ENCODE measurements around the gene TRIM71. TPM values are rescaled to one million over a fixed set of nuclear protein-coding genes. Genes with fewer than 3 reads are reported as not detected.
"Not testable (repeated sequence)": the region's sequence is repeated elsewhere in the genome, so short reads cannot be mapped to it uniquely, and the experiment has no call there.

The TRIM71 gene
- total and polyA plus RNA-seq, 2 experiments from 2014 or later = under 0.01 to 0.03 TPM

GRCh38 chr3:32897981-32898623, 80.3 kb downstream of the TRIM71 start:
- H3K36me3 ChIP-seq (ENCODE audit: low read depth) = no peaks in the 10 kb centered on the region
- no peak overlapping the region for H3K4me2 ChIP-seq (ENCODE audit: unreplicated experiment)

GRCh38 chr3:32899265-32899664, 81.5 kb downstream of the TRIM71 start:
- Histone ChIP-seq H2AFZ (no peak overlapping the region), H3K9me2 (ENCODE audit: insufficient read depth) (no peaks in the 10 kb centered on the region), H3K79me2 (ENCODE audit: insufficient read depth) (no peaks in the 10 kb centered on the region), H3K36me3 (ENCODE audit: low read depth) (no peaks in the 10 kb centered on the region), H3K9me3 (ENCODE audit: low read depth) (no peaks in the 10 kb centered on the region), H3K4me1 (ENCODE audit: insufficient read depth) (no peaks in the 10 kb centered on the region), H3K27ac (no peak overlapping the region), H3K27me3 (replicated peaks; ENCODE audit: insufficient read depth) (peaks cover 52% of the 10 kb centered on the region), H3K4me2 (ENCODE audit: unreplicated experiment) (no peak overlapping the region), H3K9ac (no peak overlapping the region), H4K20me1 (ENCODE audit: insufficient read depth) (no peaks in the 10 kb centered on the region), H3F3A (ENCODE audit: insufficient read depth) (no peaks in the 10 kb centered on the region), H3K4me3 (no peak overlapping the region)
- DNase-seq = no peak
- TF ChIP-seq EZH2phosphoT487 (IDR thresholded peaks at IDR 0.05; ENCODE audit: insufficient read depth, low read depth) (no peak), EZH2 (IDR thresholded peaks at IDR 0.05; ENCODE audit: insufficient read depth, poor library complexity, severe bottlenecking) (no peak)
- 29% methylated on average over 2 of the region's 2 CpGs for WGBS, 2 experiments (ENCODE audit: low coverage in 1 of 2, low lambda C conversion rate in 2 of 2, missing lambda C conversion rate in 2 of 2)
- in situ Hi-C loops (cut with MboI) = no loop called here

More at GRCh38 chr3:32897981-32898623, 80.3 kb downstream of the TRIM71 start:
- H3K4me1 ChIP-seq (ENCODE audit: insufficient read depth) = no peaks in the 10 kb centered on the region
- H3K27me3 ChIP-seq (replicated peaks; ENCODE audit: insufficient read depth) = peaks cover 63% of the 10 kb centered on the region
- no peaks in the 10 kb centered on the region for H3F3A ChIP-seq (ENCODE audit: insufficient read depth)
- WGBS, 2 experiments (ENCODE audit: low coverage in 1 of 2, low lambda C conversion rate in 2 of 2, missing lambda C conversion rate in 2 of 2) = 42 to 49% methylated on average over 5 of the region's 5 CpGs
- H4K20me1 ChIP-seq (ENCODE audit: insufficient read depth) = no peaks in the 10 kb centered on the region
- no peaks in the 10 kb centered on the region for H3K9me3 ChIP-seq (ENCODE audit: low read depth)
- H2AFZ ChIP-seq = no peak overlapping the region
- TF ChIP-seq EZH2 (IDR thresholded peaks at IDR 0.05; ENCODE audit: insufficient read depth, poor library complexity, severe bottlenecking) = no peak
- TF ChIP-seq EZH2phosphoT487 (IDR thresholded peaks at IDR 0.05; ENCODE audit: insufficient read depth, low read depth) = no peak
- no peak overlapping the region for H3K27ac ChIP-seq
- no peak overlapping the region for H3K9ac ChIP-seq
- H3K4me3 ChIP-seq = no peak overlapping the region
- H3K9me2 ChIP-seq (ENCODE audit: insufficient read depth) = no peaks in the 10 kb centered on the region
- H3K79me2 ChIP-seq (ENCODE audit: insufficient read depth) = no peaks in the 10 kb centered on the region
- in situ Hi-C loops (cut with MboI) = no loop called here
- DNase-seq = no peak

- Histone ChIP-seq H3K4me2 (ENCODE audit: unreplicated experiment) (no peak overlapping the region), H4K20me1 (ENCODE audit: insufficient read depth) (no peaks in the 10 kb centered on the region), H3K27ac (no peak overlapping the region), H3K9me2 (ENCODE audit: insufficient read depth) (no peaks in the 10 kb centered on the region), H3K79me2 (ENCODE audit: insufficient read depth) (no peaks in the 10 kb centered on the region), H3K4me3 (no peak overlapping the region), H3K9ac (no peak overlapping the region), H2AFZ (no peak overlapping the region), H3F3A (ENCODE audit: insufficient read depth) (no peaks in the 10 kb centered on the region), H3K27me3 (replicated peaks; ENCODE audit: insufficient read depth) (peaks cover 36% of the 10 kb centered on the region), H3K4me1 (ENCODE audit: insufficient read depth) (no peaks in the 10 kb centered on the region), H3K36me3 (ENCODE audit: low read depth) (no peaks in the 10 kb centered on the region), H3K9me3 (ENCODE audit: low read depth) (no peaks in the 10 kb centered on the region)
- no peak for TF ChIP-seq EZH2phosphoT487 (IDR thresholded peaks at IDR 0.05; ENCODE audit: insufficient read depth, low read depth)
- no peak for TF ChIP-seq EZH2 (IDR thresholded peaks at IDR 0.05; ENCODE audit: insufficient read depth, poor library complexity, severe bottlenecking)
- in situ Hi-C loops (cut with MboI) = no loop called here
- DNase-seq = peak; percentile 31
- 59% methylated on average over 7 of the region's 7 CpGs for WGBS, 2 experiments (ENCODE audit: low coverage in 1 of 2, low lambda C conversion rate in 2 of 2, missing lambda C conversion rate in 2 of 2)
Observed at GRCh38 chr3:32901005-32901932, 83.5 kb downstream of the TRIM71 start.

- H3K4me3 ChIP-seq; H2AFZ ChIP-seq; H4K20me1 ChIP-seq (ENCODE audit: insufficient read depth); H3K9ac ChIP-seq; H3K4me2 ChIP-seq (ENCODE audit: unreplicated experiment); H3K79me2 ChIP-seq (ENCODE audit: insufficient read depth); H3K4me1 ChIP-seq (ENCODE audit: insufficient read depth); H3K9me3 ChIP-seq (ENCODE audit: low read depth); H3K9me2 ChIP-seq (ENCODE audit: insufficient read depth); H3K27ac ChIP-seq; H3F3A ChIP-seq (ENCODE audit: insufficient read depth); in situ Hi-C loops (cut with MboI); H3K36me3 ChIP-seq (ENCODE audit: low read depth); DNase-seq: not testable (repeated sequence)
- 49 to 52% methylated on average over 22 to 27 of the region's 31 CpGs for WGBS, 2 experiments (ENCODE audit: low coverage in 1 of 2, low lambda C conversion rate in 2 of 2, missing lambda C conversion rate in 2 of 2)
- H3K27me3 ChIP-seq (replicated peaks; ENCODE audit: insufficient read depth) = peaks cover 26% of the 10 kb centered on the region
Observed at GRCh38 chr3:32902887-32903371, 85.1 kb downstream of the TRIM71 start.

Measured in GM23248 (cell line).